ENCODE measurements around the gene CHMP1B.
"Not testable (repeated sequence)": the region's sequence is repeated elsewhere in the genome, so short reads cannot be mapped to it uniquely, and the experiment has no call there.

- not testable (repeated sequence) for TF ChIP-seq CTCF (IDR thresholded peaks at IDR 0.05); POLR2A (IDR thresholded peaks at IDR 0.05; ENCODE audit: low read depth); POLR2AphosphoS5 (IDR thresholded peaks at IDR 0.05)
These were observed 41.2 kb downstream of the CHMP1B start for GRCh38 chr18:11892438-11892837.

All from esophagus muscularis mucosa (tissue), 3 donors.